PFSK-1 (cell line): Measurements from ENCODE around the gene SLIT3.

Source experiments
- SIN3A ChIP-seq: IDR thresholded peaks from 2 replicates; pipeline ENCODE4 v1.6.1; 2012; ENCODE audit warnings: mild to moderate bottlenecking, low read length, moderate library complexity, borderline replicate concordance; ENCODE audit not compliant: insufficient read depth
- TAF1 ChIP-seq: IDR thresholded peaks from 2 replicates; pipeline ENCODE4 v1.6.1; 2012; ENCODE audit warnings: low read length, control low read depth, borderline replicate concordance; ENCODE audit not compliant: insufficient read depth

GRCh38 chr5:168991311-168991710, 309.6 kb downstream of the SLIT3 start:
- TF ChIP-seq SIN3A = no peak
- no peak for TF ChIP-seq TAF1
